ENCODE measurements around the gene RAD18. TPM values are rescaled to one million over a fixed set of nuclear protein-coding genes. Genes with fewer than 3 reads are reported as not detected.

RAD18 gene
- total RNA-seq, 1 experiment from 2014 or later: 13.8 TPM

DNA sequence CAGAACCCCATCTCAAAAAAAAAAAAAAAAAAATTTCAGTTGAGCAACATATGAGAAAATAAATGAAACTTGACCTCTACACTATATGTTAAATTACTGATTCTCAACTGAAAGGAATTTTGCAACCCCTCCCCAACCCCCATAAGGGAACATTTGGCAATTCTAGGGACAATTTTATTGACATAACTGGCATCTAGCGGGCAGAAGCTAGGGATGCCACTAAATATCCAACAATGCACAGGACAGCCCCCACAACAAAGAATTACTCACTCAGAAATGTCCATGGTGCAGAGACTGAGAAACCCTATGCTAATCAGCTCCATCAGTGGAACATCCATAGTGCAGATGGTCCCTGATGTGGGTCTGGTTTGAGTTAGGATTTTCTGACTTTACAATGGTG lies 135.6 kb downstream of the RAD18 start:
- in situ Hi-C loops (cut with HindIII; ENCODE audit: low pct_unique_long_range_greater_than_20kb, low sequenced_read_pairs): no loop called here
- POLR2A ChIA-PET: interaction anchor here (0.8 kb wide), 1 partner anchor 48 kb away, joined by 3 read pairs; no protein-coding TSS in a partner anchor

More for the DNA sequence above, 135.6 kb downstream of the RAD18 start:
- intact Hi-C loops (cut with micrococcal nuclease; ENCODE audit: unreplicated experiment): no loop called here
- ATAC-seq (no peak), DNase-seq (ENCODE audit: low read depth, low spot score) (no peak)
- no peaks in the 10 kb centered on the region for H3K9me3 ChIP-seq (ENCODE audit: control insufficient read depth, insufficient read depth, low read depth, low read length)
- no peaks in the 10 kb centered on the region for H3K36me3 ChIP-seq (ENCODE audit: control insufficient read depth, insufficient read depth, low read length)
- no peaks in the 10 kb centered on the region for H3K27me3 ChIP-seq (ENCODE audit: control insufficient read depth, insufficient read depth, low read length)
- H3K4me3 ChIP-seq (ENCODE audit: low read depth in 2 of 2, low read length in 2 of 2): no peak overlapping the region
- CTCF ChIA-PET: interaction anchor here (0.7 kb wide), 1 partner anchor 15 kb away, joined by 8 read pairs; no protein-coding TSS in a partner anchor
- TF ChIP-seq TCF7L2 (IDR thresholded peaks at IDR 0.05; ENCODE audit: low read depth, low read length): no peak
- no peak for TF ChIP-seq POLR2AphosphoS5 (IDR thresholded peaks at IDR 0.05; ENCODE audit: low read depth, low read length)
- no peak for TF ChIP-seq SIN3A (IDR thresholded peaks at IDR 0.05; ENCODE audit: borderline replicate concordance, insufficient read depth, low read depth, low read length)
- no peak for TF ChIP-seq REST (IDR thresholded peaks at IDR 0.05; ENCODE audit: insufficient read depth in 1 of 2, low read depth in 2 of 2, low read length in 1 of 2)
- no peak for TF ChIP-seq CTCF (IDR thresholded peaks at IDR 0.05)
- no peak overlapping the region for H3K27ac ChIP-seq (ENCODE audit: low read length)
- BruUV-seq (replicated peaks): no TSS peak
- H3K4me1 ChIP-seq (ENCODE audit: control insufficient read depth, insufficient read depth, low read length): no peaks in the 10 kb centered on the region

Other genes starting within 250 kb of the RAD18 start
- gene CAV3, start 229.7 kb downstream of the RAD18 start, total RNA-seq (2021; ENCODE audit: unreplicated experiment): not detected
- gene OXTR, start 193.9 kb downstream of the RAD18 start, total RNA-seq (2021; ENCODE audit: unreplicated experiment): 2.7 TPM

All from Panc1 (cell line).